WTC11 (cell line): ENCODE data around the gene CFAP99. TPM values are rescaled to one million over a fixed set of nuclear protein-coding genes. Genes with fewer than 3 reads are reported as not detected.

Source experiments
- ARID4B ChIP-seq: sonication (generic); formaldehyde crosslinking; IDR thresholded peaks from 2 replicates; pipeline ENCODE4 v1.8.0; 2023; ENCODE audit warnings: missing genetic modification reagents, mild to moderate bottlenecking, borderline replicate concordance
- CBFB ChIP-seq: sonication (generic); formaldehyde crosslinking; IDR thresholded peaks from 2 replicates; pipeline ENCODE4 v1.8.1; 2022; ENCODE audit warnings: mild to moderate bottlenecking, low read depth, missing genetic modification reagents
- ESRRA ChIP-seq: sonication (generic); formaldehyde crosslinking; IDR thresholded peaks from 2 replicates; pipeline ENCODE4 v1.8.1; 2022; ENCODE audit warnings: mild to moderate bottlenecking, missing genetic modification reagents, borderline replicate concordance
- ETV6 ChIP-seq: sonication (generic); formaldehyde crosslinking; IDR thresholded peaks from 2 replicates; pipeline ENCODE4 v1.8.1; 2022; ENCODE audit warnings: mild to moderate bottlenecking, missing genetic modification reagents
- FOXK1 ChIP-seq: sonication (generic); formaldehyde crosslinking; IDR thresholded peaks from 2 replicates; pipeline ENCODE4 v1.8.0; 2022; ENCODE audit warnings: mild to moderate bottlenecking, moderate library complexity, missing genetic modification reagents
- FOXP4 ChIP-seq: sonication (generic); formaldehyde crosslinking; IDR thresholded peaks from 2 replicates; pipeline ENCODE4 v1.8.0; 2022; ENCODE audit warnings: mild to moderate bottlenecking, missing genetic modification reagents
- GABPB1 ChIP-seq: sonication (generic); formaldehyde crosslinking; IDR thresholded peaks from 2 replicates; pipeline ENCODE4 v1.8.1; 2023; ENCODE audit warnings: mild to moderate bottlenecking, missing genetic modification reagents
- KAT7 ChIP-seq: sonication (generic); formaldehyde crosslinking; IDR thresholded peaks from 2 replicates; pipeline ENCODE4 v1.8.1; 2023; ENCODE audit warnings: missing genetic modification reagents, mild to moderate bottlenecking, borderline replicate concordance
- MLX ChIP-seq: sonication (generic); formaldehyde crosslinking; IDR thresholded peaks from 2 replicates; pipeline ENCODE4 v1.8.1; 2023; ENCODE audit warnings: mild to moderate bottlenecking, missing genetic modification reagents, moderate library complexity
- NFE2L1 ChIP-seq: sonication (generic); formaldehyde crosslinking; IDR thresholded peaks from 2 replicates; pipeline ENCODE4 v1.8.1; 2023; ENCODE audit warnings: missing genetic modification reagents
- NR1H2 ChIP-seq: sonication (generic); formaldehyde crosslinking; IDR thresholded peaks from 2 replicates; pipeline ENCODE4 v1.9.0; 2021; ENCODE audit warnings: mild to moderate bottlenecking, moderate library complexity, missing genetic modification reagents
- SOX15 ChIP-seq: fragments of 250-450 bp; sonication (Bioruptor Pico); IDR thresholded peaks from 2 replicates; pipeline ENCODE4 v1.9.0; 2021; ENCODE audit warnings: mild to moderate bottlenecking
- TP53 ChIP-seq: sonication (generic); formaldehyde crosslinking; IDR thresholded peaks from 2 replicates; pipeline ENCODE4 v1.8.1; 2023; ENCODE audit warnings: mild to moderate bottlenecking, missing genetic modification reagents
- ZBTB21 ChIP-seq: sonication (generic); formaldehyde crosslinking; IDR thresholded peaks from 2 replicates; pipeline ENCODE4 v1.8.1; 2023; ENCODE audit warnings: mild to moderate bottlenecking, missing genetic modification reagents, borderline replicate concordance
- ZMAT4 ChIP-seq: fragments of 250-450 bp; sonication (Bioruptor Pico); IDR thresholded peaks from 2 replicates; pipeline ENCODE4 v1.9.0; 2021; ENCODE audit warnings: mild to moderate bottlenecking
- ZNF219 ChIP-seq: sonication (generic); formaldehyde crosslinking; IDR thresholded peaks from 2 replicates; pipeline ENCODE4 v1.8.0; 2023; ENCODE audit warnings: missing genetic modification reagents, mild to moderate bottlenecking, borderline replicate concordance
- total RNA-seq: library from RNA; stranded (reverse); gene quantifications from 3 replicates; pipeline ENCODE4 v1.2.3, GENCODE V29; 2021
- TF ChIP-seq, protein P1 (sequence below): fragments of 250-450 bp; sonication (Bioruptor Pico); IDR thresholded peaks from 2 replicates; pipeline ENCODE4 v1.8.0; 2021; ENCODE audit warnings: mild to moderate bottlenecking
- TF ChIP-seq, protein P2 (sequence below): sonication (generic); formaldehyde crosslinking; IDR thresholded peaks from 2 replicates; pipeline ENCODE4 v1.8.1; 2022; ENCODE audit warnings: mild to moderate bottlenecking, moderate library complexity, missing genetic modification reagents
- TF ChIP-seq, protein P3 (sequence below): sonication (generic); formaldehyde crosslinking; IDR thresholded peaks from 2 replicates; pipeline ENCODE4 v1.8.0; 2022; ENCODE audit warnings: missing genetic modification reagents
- TF ChIP-seq, protein P4 (sequence below): sonication (generic); formaldehyde crosslinking; IDR thresholded peaks from 2 replicates; pipeline ENCODE4 v1.8.1; 2022; ENCODE audit warnings: low read depth, mild to moderate bottlenecking, moderate library complexity, missing genetic modification reagents, borderline replicate concordance

The CFAP99 gene
- total RNA-seq, 1 experiment from 2014 or later: not detected

DNA sequence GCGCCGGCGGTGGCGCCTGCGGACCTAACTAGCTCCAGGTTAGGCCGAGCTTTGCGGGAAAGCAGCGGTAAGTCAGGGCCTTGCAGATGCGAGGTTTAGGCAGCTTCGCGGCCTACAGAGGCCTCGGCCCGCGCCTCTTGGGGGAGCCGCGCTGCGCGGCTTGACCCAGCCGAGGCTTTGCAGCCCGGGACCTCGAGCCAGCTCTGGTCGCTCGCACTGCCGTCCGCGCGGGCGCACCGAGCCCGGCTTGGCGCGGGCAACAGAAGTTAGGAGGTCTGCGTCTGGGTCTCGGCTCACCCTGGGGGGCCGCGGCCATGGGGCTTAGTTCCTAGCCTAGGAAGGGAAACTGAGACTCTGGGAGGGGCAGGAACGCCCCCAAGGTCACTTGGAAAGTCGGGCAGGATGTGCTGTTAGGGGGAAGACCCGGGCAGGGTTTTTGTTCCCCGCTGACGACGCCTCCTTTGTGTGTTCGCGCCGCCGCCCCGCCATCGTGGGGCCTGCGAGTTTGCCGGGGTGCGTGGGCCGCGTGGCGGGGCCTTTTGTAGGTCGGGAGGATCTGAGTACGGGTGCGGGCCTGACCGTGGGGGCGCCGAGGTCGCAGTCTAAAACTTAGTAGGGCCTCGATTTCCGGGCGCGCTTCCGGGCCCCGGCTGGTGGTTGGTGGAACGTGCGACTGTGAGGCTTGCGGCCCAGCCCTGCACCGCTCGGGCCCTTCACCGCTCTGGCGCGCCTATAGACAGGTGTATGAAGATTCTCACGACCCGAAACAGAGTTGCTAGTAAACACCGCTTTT, 50.6 kb downstream of the CFAP99 start (continued):
- TF ChIP-seq MLX (CRISPR knock-in tag) (no peak), SOX15 (CRISPR knock-in tag) (no peak), GABPB1 (no peak), ZNF219 (CRISPR knock-in tag) (no peak), ETV6 (CRISPR knock-in tag) (peak; percentile 62), ESRRA (CRISPR knock-in tag) (no peak; the same call in 1 of the 2 replicates), NR1H2 (no peak), FOXP4 (CRISPR knock-in tag) (peak; percentile 23), FOXK1 (peak; percentile 25; the same call in 1 of the 2 replicates), ARID4B (CRISPR knock-in tag) (peak; percentile 73; the same call in 1 of the 2 replicates), NFE2L1 (CRISPR knock-in tag) (no peak), CBFB (no peak), TP53 (CRISPR knock-in tag) (0 out of 2 replicates have a peak, but pooled peaks have one; percentile 8), ZBTB21 (CRISPR knock-in tag) (no peak), ZMAT4 (CRISPR knock-in tag) (no peak), KAT7 (CRISPR knock-in tag) (no peak; the same call in 1 of the 2 replicates)
- TF ChIP-seq, protein P1, sequence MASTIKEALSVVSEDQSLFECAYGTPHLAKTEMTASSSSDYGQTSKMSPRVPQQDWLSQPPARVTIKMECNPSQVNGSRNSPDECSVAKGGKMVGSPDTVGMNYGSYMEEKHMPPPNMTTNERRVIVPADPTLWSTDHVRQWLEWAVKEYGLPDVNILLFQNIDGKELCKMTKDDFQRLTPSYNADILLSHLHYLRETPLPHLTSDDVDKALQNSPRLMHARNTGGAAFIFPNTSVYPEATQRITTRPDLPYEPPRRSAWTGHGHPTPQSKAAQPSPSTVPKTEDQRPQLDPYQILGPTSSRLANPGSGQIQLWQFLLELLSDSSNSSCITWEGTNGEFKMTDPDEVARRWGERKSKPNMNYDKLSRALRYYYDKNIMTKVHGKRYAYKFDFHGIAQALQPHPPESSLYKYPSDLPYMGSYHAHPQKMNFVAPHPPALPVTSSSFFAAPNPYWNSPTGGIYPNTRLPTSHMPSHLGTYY: no peak
- TF ChIP-seq, protein P2, sequence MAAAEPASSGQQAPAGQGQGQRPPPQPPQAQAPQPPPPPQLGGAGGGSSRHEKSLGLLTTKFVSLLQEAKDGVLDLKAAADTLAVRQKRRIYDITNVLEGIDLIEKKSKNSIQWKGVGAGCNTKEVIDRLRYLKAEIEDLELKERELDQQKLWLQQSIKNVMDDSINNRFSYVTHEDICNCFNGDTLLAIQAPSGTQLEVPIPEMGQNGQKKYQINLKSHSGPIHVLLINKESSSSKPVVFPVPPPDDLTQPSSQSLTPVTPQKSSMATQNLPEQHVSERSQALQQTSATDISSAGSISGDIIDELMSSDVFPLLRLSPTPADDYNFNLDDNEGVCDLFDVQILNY (CRISPR knock-in tag): 0 out of 2 replicates have a peak, but pooled peaks have one; percentile 21
- TF ChIP-seq, protein P3, sequence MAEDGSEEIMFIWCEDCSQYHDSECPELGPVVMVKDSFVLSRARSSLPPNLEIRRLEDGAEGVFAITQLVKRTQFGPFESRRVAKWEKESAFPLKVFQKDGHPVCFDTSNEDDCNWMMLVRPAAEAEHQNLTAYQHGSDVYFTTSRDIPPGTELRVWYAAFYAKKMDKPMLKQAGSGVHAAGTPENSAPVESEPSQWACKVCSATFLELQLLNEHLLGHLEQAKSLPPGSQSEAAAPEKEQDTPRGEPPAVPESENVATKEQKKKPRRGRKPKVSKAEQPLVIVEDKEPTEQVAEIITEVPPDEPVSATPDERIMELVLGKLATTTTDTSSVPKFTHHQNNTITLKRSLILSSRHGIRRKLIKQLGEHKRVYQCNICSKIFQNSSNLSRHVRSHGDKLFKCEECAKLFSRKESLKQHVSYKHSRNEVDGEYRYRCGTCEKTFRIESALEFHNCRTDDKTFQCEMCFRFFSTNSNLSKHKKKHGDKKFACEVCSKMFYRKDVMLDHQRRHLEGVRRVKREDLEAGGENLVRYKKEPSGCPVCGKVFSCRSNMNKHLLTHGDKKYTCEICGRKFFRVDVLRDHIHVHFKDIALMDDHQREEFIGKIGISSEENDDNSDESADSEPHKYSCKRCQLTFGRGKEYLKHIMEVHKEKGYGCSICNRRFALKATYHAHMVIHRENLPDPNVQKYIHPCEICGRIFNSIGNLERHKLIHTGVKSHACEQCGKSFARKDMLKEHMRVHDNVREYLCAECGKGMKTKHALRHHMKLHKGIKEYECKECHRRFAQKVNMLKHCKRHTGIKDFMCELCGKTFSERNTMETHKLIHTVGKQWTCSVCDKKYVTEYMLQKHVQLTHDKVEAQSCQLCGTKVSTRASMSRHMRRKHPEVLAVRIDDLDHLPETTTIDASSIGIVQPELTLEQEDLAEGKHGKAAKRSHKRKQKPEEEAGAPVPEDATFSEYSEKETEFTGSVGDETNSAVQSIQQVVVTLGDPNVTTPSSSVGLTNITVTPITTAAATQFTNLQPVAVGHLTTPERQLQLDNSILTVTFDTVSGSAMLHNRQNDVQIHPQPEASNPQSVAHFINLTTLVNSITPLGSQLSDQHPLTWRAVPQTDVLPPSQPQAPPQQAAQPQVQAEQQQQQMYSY (CRISPR knock-in tag): no peak
- TF ChIP-seq, protein P4, sequence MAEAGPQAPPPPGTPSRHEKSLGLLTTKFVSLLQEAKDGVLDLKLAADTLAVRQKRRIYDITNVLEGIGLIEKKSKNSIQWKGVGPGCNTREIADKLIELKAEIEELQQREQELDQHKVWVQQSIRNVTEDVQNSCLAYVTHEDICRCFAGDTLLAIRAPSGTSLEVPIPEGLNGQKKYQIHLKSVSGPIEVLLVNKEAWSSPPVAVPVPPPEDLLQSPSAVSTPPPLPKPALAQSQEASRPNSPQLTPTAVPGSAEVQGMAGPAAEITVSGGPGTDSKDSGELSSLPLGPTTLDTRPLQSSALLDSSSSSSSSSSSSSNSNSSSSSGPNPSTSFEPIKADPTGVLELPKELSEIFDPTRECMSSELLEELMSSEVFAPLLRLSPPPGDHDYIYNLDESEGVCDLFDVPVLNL (CRISPR knock-in tag): no peak
